ENCODE measurements around the gene TRDN. TPM values are rescaled to one million over a fixed set of nuclear protein-coding genes. Genes with fewer than 3 reads are reported as not detected.

Gene TRDN
- 0.22 TPM for polyA plus RNA-seq (2013, experiment 1 of 4)
- 0.27 TPM for polyA plus RNA-seq (2013, experiment 2 of 4)
- polyA plus RNA-seq (2013, experiment 3 of 4): 0.64 TPM
- 0.20 TPM for polyA plus RNA-seq (2013, experiment 4 of 4)

- Histone ChIP-seq H3K4me3 (ENCODE audit: insufficient read depth, low read depth, low read length) (no peak within 1 kb of the TSS), H3K9me3 (ENCODE audit: control insufficient read depth, low read length) (no peaks in the 10 kb centered on the region), H3K27me3 (ENCODE audit: control insufficient read depth, insufficient read depth, low read length, poor library complexity, severe bottlenecking) (no peaks in the 10 kb centered on the region), H3K4me1 (ENCODE audit: control insufficient read depth, insufficient read depth, low read length) (peaks cover 8% of the 10 kb centered on the region), H3K27ac (ENCODE audit: insufficient read depth, low read depth, low read length, poor library complexity, severe bottlenecking) (peak within 1 kb of the TSS; percentile 38), H3K36me3 (ENCODE audit: control insufficient read depth, insufficient read depth, low read length) (no peaks in the 10 kb centered on the region)
- 60 to 70% methylated on average over 3 of the region's 3 CpGs for WGBS, 2 experiments
These were observed at the start of gene TRDN for GRCh38 chr6:123636782-123637181. TSS of gene TRDN (minus strand) at chr6:123636950. CDS start at chr6:123636775, 175 bp downstream.

- H3K27me3 ChIP-seq (ENCODE audit: control insufficient read depth, insufficient read depth, low read length, poor library complexity, severe bottlenecking): no peaks in the 10 kb centered on the region
- no peaks in the 10 kb centered on the region for H3K4me1 ChIP-seq (ENCODE audit: control insufficient read depth, insufficient read depth, low read length)
- H3K9me3 ChIP-seq (ENCODE audit: control insufficient read depth, low read length): no peaks in the 10 kb centered on the region
- WGBS, 2 experiments: 83 to 100% methylated on average over 1 of the region's 1 CpG
- no peak overlapping the region for H3K4me3 ChIP-seq (ENCODE audit: insufficient read depth, low read depth, low read length)
- no peak overlapping the region for H3K27ac ChIP-seq (ENCODE audit: insufficient read depth, low read depth, low read length, poor library complexity, severe bottlenecking)
- no peaks in the 10 kb centered on the region for H3K36me3 ChIP-seq (ENCODE audit: control insufficient read depth, insufficient read depth, low read length)
These were observed 45.3 kb upstream of the TRDN start for GRCh38 chr6:123681957-123682462.

- no peak overlapping the region for H3K4me3 ChIP-seq (ENCODE audit: insufficient read depth, low read depth, low read length)
- H3K9me3 ChIP-seq (ENCODE audit: control insufficient read depth, low read length): no peaks in the 10 kb centered on the region
- H3K36me3 ChIP-seq (ENCODE audit: control insufficient read depth, insufficient read depth, low read length): no peaks in the 10 kb centered on the region
- H3K27me3 ChIP-seq (ENCODE audit: control insufficient read depth, insufficient read depth, low read length, poor library complexity, severe bottlenecking): no peaks in the 10 kb centered on the region
- no peak overlapping the region for H3K27ac ChIP-seq (ENCODE audit: insufficient read depth, low read depth, low read length, poor library complexity, severe bottlenecking)
- WGBS, 2 experiments: 87 to 95% methylated on average over 2 to 4 of the region's 4 CpGs
- no peaks in the 10 kb centered on the region for H3K4me1 ChIP-seq (ENCODE audit: control insufficient read depth, insufficient read depth, low read length)
These were observed 41.1 kb upstream of the TRDN start for GRCh38 chr6:123677897-123678296.

- WGBS, 2 experiments: 97 to 100% methylated on average over 1 of the region's 1 CpG
- no peaks in the 10 kb centered on the region for H3K9me3 ChIP-seq (ENCODE audit: control insufficient read depth, low read length)
- H3K36me3 ChIP-seq (ENCODE audit: control insufficient read depth, insufficient read depth, low read length): no peaks in the 10 kb centered on the region
- no peaks in the 10 kb centered on the region for H3K27me3 ChIP-seq (ENCODE audit: control insufficient read depth, insufficient read depth, low read length, poor library complexity, severe bottlenecking)
- no peak overlapping the region for H3K27ac ChIP-seq (ENCODE audit: insufficient read depth, low read depth, low read length, poor library complexity, severe bottlenecking)
- no peaks in the 10 kb centered on the region for H3K4me1 ChIP-seq (ENCODE audit: control insufficient read depth, insufficient read depth, low read length)
- no peak overlapping the region for H3K4me3 ChIP-seq (ENCODE audit: insufficient read depth, low read depth, low read length)
These were observed 40.0 kb upstream of the TRDN start for GRCh38 chr6:123676793-123677192.

GRCh38 chr6:123668965-123669591 is 32.3 kb upstream of the TRDN start:
- H3K36me3 ChIP-seq (ENCODE audit: control insufficient read depth, insufficient read depth, low read length): no peaks in the 10 kb centered on the region
- WGBS, 2 experiments: 87 to 93% methylated on average over 3 of the region's 3 CpGs
- no peak overlapping the region for H3K27ac ChIP-seq (ENCODE audit: insufficient read depth, low read depth, low read length, poor library complexity, severe bottlenecking)
- no peak overlapping the region for H3K4me3 ChIP-seq (ENCODE audit: insufficient read depth, low read depth, low read length)
- H3K9me3 ChIP-seq (ENCODE audit: control insufficient read depth, low read length): no peaks in the 10 kb centered on the region
- H3K4me1 ChIP-seq (ENCODE audit: control insufficient read depth, insufficient read depth, low read length): no peaks in the 10 kb centered on the region
- no peaks in the 10 kb centered on the region for H3K27me3 ChIP-seq (ENCODE audit: control insufficient read depth, insufficient read depth, low read length, poor library complexity, severe bottlenecking)

- no peaks in the 10 kb centered on the region for H3K27me3 ChIP-seq (ENCODE audit: control insufficient read depth, insufficient read depth, low read length, poor library complexity, severe bottlenecking)
- H3K4me3 ChIP-seq (ENCODE audit: insufficient read depth, low read depth, low read length): no peak overlapping the region
- no peaks in the 10 kb centered on the region for H3K36me3 ChIP-seq (ENCODE audit: control insufficient read depth, insufficient read depth, low read length)
- 81 to 85% methylated on average over 6 of the region's 6 CpGs for WGBS, 2 experiments
- H3K27ac ChIP-seq (ENCODE audit: insufficient read depth, low read depth, low read length, poor library complexity, severe bottlenecking): no peak overlapping the region
- no peaks in the 10 kb centered on the region for H3K4me1 ChIP-seq (ENCODE audit: control insufficient read depth, insufficient read depth, low read length)
- H3K9me3 ChIP-seq (ENCODE audit: control insufficient read depth, low read length): no peaks in the 10 kb centered on the region
These were observed 31.3 kb upstream of the TRDN start for GRCh38 chr6:123668063-123668462.

GRCh38 chr6:123663436-123663835 is 26.7 kb upstream of the TRDN start:
- Histone ChIP-seq H3K9me3 (ENCODE audit: control insufficient read depth, low read length) (no peaks in the 10 kb centered on the region), H3K36me3 (ENCODE audit: control insufficient read depth, insufficient read depth, low read length) (no peaks in the 10 kb centered on the region)

GRCh38 chr6:123662757-123663156 is 26.0 kb upstream of the TRDN start:
- no peak overlapping the region for H3K4me3 ChIP-seq (ENCODE audit: insufficient read depth, low read depth, low read length)
- H3K27ac ChIP-seq (ENCODE audit: insufficient read depth, low read depth, low read length, poor library complexity, severe bottlenecking): no peak overlapping the region
- H3K27me3 ChIP-seq (ENCODE audit: control insufficient read depth, insufficient read depth, low read length, poor library complexity, severe bottlenecking): no peaks in the 10 kb centered on the region
- H3K36me3 ChIP-seq (ENCODE audit: control insufficient read depth, insufficient read depth, low read length): no peaks in the 10 kb centered on the region
- H3K4me1 ChIP-seq (ENCODE audit: control insufficient read depth, insufficient read depth, low read length): no peaks in the 10 kb centered on the region
- WGBS, 2 experiments: 92 to 93% methylated on average over 3 of the region's 3 CpGs
- H3K9me3 ChIP-seq (ENCODE audit: control insufficient read depth, low read length): no peaks in the 10 kb centered on the region

More at GRCh38 chr6:123663436-123663835, 26.7 kb upstream of the TRDN start:
- no peak overlapping the region for H3K4me3 ChIP-seq (ENCODE audit: insufficient read depth, low read depth, low read length)
- no peak overlapping the region for H3K27ac ChIP-seq (ENCODE audit: insufficient read depth, low read depth, low read length, poor library complexity, severe bottlenecking)
- no peaks in the 10 kb centered on the region for H3K4me1 ChIP-seq (ENCODE audit: control insufficient read depth, insufficient read depth, low read length)
- H3K27me3 ChIP-seq (ENCODE audit: control insufficient read depth, insufficient read depth, low read length, poor library complexity, severe bottlenecking): no peaks in the 10 kb centered on the region

GRCh38 chr6:123661105-123661891 is 24.5 kb upstream of the TRDN start:
- Histone ChIP-seq H3K9me3 (ENCODE audit: control insufficient read depth, low read length) (no peaks in the 10 kb centered on the region), H3K4me3 (ENCODE audit: insufficient read depth, low read depth, low read length) (no peak overlapping the region), H3K27ac (ENCODE audit: insufficient read depth, low read depth, low read length, poor library complexity, severe bottlenecking) (no peak overlapping the region), H3K27me3 (ENCODE audit: control insufficient read depth, insufficient read depth, low read length, poor library complexity, severe bottlenecking) (no peaks in the 10 kb centered on the region), H3K36me3 (ENCODE audit: control insufficient read depth, insufficient read depth, low read length) (no peaks in the 10 kb centered on the region), H3K4me1 (ENCODE audit: control insufficient read depth, insufficient read depth, low read length) (no peaks in the 10 kb centered on the region)
- 92 to 93% methylated on average over 5 of the region's 5 CpGs for WGBS, 2 experiments

- no peaks in the 10 kb centered on the region for H3K4me1 ChIP-seq (ENCODE audit: control insufficient read depth, insufficient read depth, low read length)
- H3K27me3 ChIP-seq (ENCODE audit: control insufficient read depth, insufficient read depth, low read length, poor library complexity, severe bottlenecking): no peaks in the 10 kb centered on the region
These were observed 23.4 kb upstream of the TRDN start for GRCh38 chr6:123659960-123660748.

More at GRCh38 chr6:123659960-123660748, 23.4 kb upstream of the TRDN start:
- Histone ChIP-seq H3K27ac (ENCODE audit: insufficient read depth, low read depth, low read length, poor library complexity, severe bottlenecking) (no peak overlapping the region), H3K9me3 (ENCODE audit: control insufficient read depth, low read length) (no peaks in the 10 kb centered on the region), H3K36me3 (ENCODE audit: control insufficient read depth, insufficient read depth, low read length) (no peaks in the 10 kb centered on the region), H3K4me3 (ENCODE audit: insufficient read depth, low read depth, low read length) (no peak overlapping the region)
- 93% methylated on average over 5 of the region's 5 CpGs for WGBS, 2 experiments
